PC-9 (cell line): ENCODE data around the gene EYA4.

ENCODE experiments used
- CTCF ChIP-seq: fragments of 200-600 bp; sonication (generic); conservative IDR thresholded peaks from 2 replicates; pipeline ENCODE4 v1.6.1; 2017; ENCODE audit warnings: mixed run types, antibody characterized with exemption, mild to moderate bottlenecking, moderate library complexity
- EZH2 ChIP-seq: fragments of 200-600 bp; sonication (generic); IDR thresholded peaks from 2 replicates; pipeline ENCODE4 v1.8.0; 2017; ENCODE audit warnings: antibody characterized with exemption, low read depth

- TF ChIP-seq CTCF (no peak), EZH2 (no peak)
Measured at GRCh38 chr6:133368664-133369063, 127.5 kb downstream of the EYA4 start.
